ENCODE results near the gene DNAJB5.

DNA sequence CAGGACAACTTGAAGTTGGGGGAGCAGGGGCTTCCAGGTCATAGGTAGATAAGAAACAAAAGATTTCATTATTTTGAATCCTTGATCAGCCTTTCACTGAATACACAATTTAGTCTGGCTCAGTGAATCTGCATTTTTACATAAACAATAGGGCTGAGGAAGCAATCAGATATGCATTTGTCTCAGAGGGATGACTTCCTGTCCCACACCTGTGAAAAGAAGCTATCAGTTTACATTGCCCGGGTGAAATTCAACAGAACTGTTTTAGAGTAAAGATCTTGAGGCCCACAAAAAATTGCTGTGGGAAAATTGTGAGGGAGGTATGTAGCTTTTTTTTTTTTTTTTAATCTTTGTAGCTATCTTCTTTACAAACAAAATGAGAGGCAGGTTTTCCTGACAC, 38.3 kb downstream of the DNAJB5 start:
- TF ChIP-seq ZNF274 (IDR thresholded peaks at IDR 0.05; ENCODE audit: low read depth, low read length) (no peak), SUZ12 (IDR thresholded peaks at IDR 0.05; ENCODE audit: extremely low read depth, insufficient read depth, insufficient read length) (no peak), YY1 (IDR thresholded peaks at IDR 0.05; ENCODE audit: insufficient read depth, insufficient read length) (no peak)
